Measurements from ENCODE around the gene DUSP12. TPM values are rescaled to one million over a fixed set of nuclear protein-coding genes. Genes with fewer than 3 reads are reported as not detected.

The DUSP12 gene
- total and polyA plus RNA-seq, 2 donors (not counting 1 experiment from before 2014, with no cell fraction given), result 35.6 to 35.8 TPM

GRCh38 chr1:161731981-161732718 lies 17.4 kb upstream of the DUSP12 start:
- no peaks in the 10 kb centered on the region for H3K79me2 ChIP-seq (ENCODE audit: control insufficient read depth, insufficient read depth, low read length)
- H3K36me3 ChIP-seq (ENCODE audit: control insufficient read depth, insufficient read depth, low read length), result no peaks in the 10 kb centered on the region
- H3K4me1 ChIP-seq (ENCODE audit: control insufficient read depth, extremely low read depth, insufficient read depth, low read length), result peaks cover 5% of the 10 kb centered on the region
- H3K4me2 ChIP-seq (ENCODE audit: extremely low read depth, insufficient read depth, low read length), result no peak overlapping the region
- H4K20me1 ChIP-seq (ENCODE audit: control insufficient read depth, extremely low read depth, insufficient read depth, low read length), result no peaks in the 10 kb centered on the region
- DNase-seq (ENCODE audit: low read depth in 2 of 2), result no peak
- no peak overlapping the region for H3K27ac ChIP-seq (ENCODE audit: insufficient read depth, low read length)
- TF ChIP-seq EZH2 (IDR thresholded peaks at IDR 0.05; ENCODE audit: low read length, missing control alignments) (no peak), CTCF (conservative IDR thresholded peaks at IDR 0.05 in 1 of 2, IDR thresholded peaks at IDR 0.05 in 1 of 2; ENCODE audit: low read depth in 1 of 2, low read length in 2 of 2) (no peak)
- H3K4me3 ChIP-seq (replicated peaks in 1 of 4; ENCODE audit: control extremely low read depth in 1 of 4, insufficient read depth in 1 of 4, low read depth in 3 of 4, low read length in 4 of 4), result no peak overlapping the region
- no peaks in the 10 kb centered on the region for H3K9me3 ChIP-seq (ENCODE audit: control insufficient read depth, insufficient read depth, low read depth, low read length)
- H3K9ac ChIP-seq (ENCODE audit: insufficient read depth, low read length), result no peak overlapping the region
- H3K27me3 ChIP-seq (ENCODE audit: control insufficient read depth, insufficient read depth, low read length), result no peaks in the 10 kb centered on the region
- no peak overlapping the region for H2AFZ ChIP-seq (ENCODE audit: low read length)

GRCh38 chr1:161733526-161733925 lies 16.1 kb upstream of the DUSP12 start:
- H3K4me3 ChIP-seq (replicated peaks in 1 of 4; ENCODE audit: control extremely low read depth in 1 of 4, insufficient read depth in 1 of 4, low read depth in 3 of 4, low read length in 4 of 4), result no peak overlapping the region
- no peaks in the 10 kb centered on the region for H3K27me3 ChIP-seq (ENCODE audit: control insufficient read depth, insufficient read depth, low read length)
- no peaks in the 10 kb centered on the region for H4K20me1 ChIP-seq (ENCODE audit: control insufficient read depth, extremely low read depth, insufficient read depth, low read length)
- peak overlapping the region; percentile 37 for H3K4me2 ChIP-seq (ENCODE audit: extremely low read depth, insufficient read depth, low read length)
- DNase-seq (ENCODE audit: low read depth in 2 of 2), result peak; percentile 81 to 89
- H3K9ac ChIP-seq (ENCODE audit: insufficient read depth, low read length), result no peak overlapping the region
- H3K9me3 ChIP-seq (ENCODE audit: control insufficient read depth, insufficient read depth, low read depth, low read length), result no peaks in the 10 kb centered on the region
- no peak overlapping the region for H2AFZ ChIP-seq (ENCODE audit: low read length)
- H3K79me2 ChIP-seq (ENCODE audit: control insufficient read depth, insufficient read depth, low read length), result no peaks in the 10 kb centered on the region
- H3K36me3 ChIP-seq (ENCODE audit: control insufficient read depth, insufficient read depth, low read length), result no peaks in the 10 kb centered on the region
- peaks cover 5% of the 10 kb centered on the region for H3K4me1 ChIP-seq (ENCODE audit: control insufficient read depth, extremely low read depth, insufficient read depth, low read length)
- TF ChIP-seq EZH2 (IDR thresholded peaks at IDR 0.05; ENCODE audit: low read length, missing control alignments) (no peak), CTCF (conservative IDR thresholded peaks at IDR 0.05 in 1 of 2, IDR thresholded peaks at IDR 0.05 in 1 of 2; ENCODE audit: low read depth in 1 of 2, low read length in 2 of 2) (no peak)
- H3K27ac ChIP-seq (ENCODE audit: insufficient read depth, low read length), result peak overlapping the region; percentile 25

- Histone ChIP-seq H3K27me3 (ENCODE audit: control insufficient read depth, insufficient read depth, low read length) (no peaks in the 10 kb centered on the region), H3K36me3 (ENCODE audit: control insufficient read depth, insufficient read depth, low read length) (no peaks in the 10 kb centered on the region), H2AFZ (ENCODE audit: low read length) (no peak overlapping the region), H3K79me2 (ENCODE audit: control insufficient read depth, insufficient read depth, low read length) (no peaks in the 10 kb centered on the region), H3K9ac (ENCODE audit: insufficient read depth, low read length) (no peak overlapping the region), H4K20me1 (ENCODE audit: control insufficient read depth, extremely low read depth, insufficient read depth, low read length) (no peaks in the 10 kb centered on the region), H3K9me3 (ENCODE audit: control insufficient read depth, insufficient read depth, low read depth, low read length) (no peaks in the 10 kb centered on the region), H3K4me3 (replicated peaks in 1 of 4; ENCODE audit: control extremely low read depth in 1 of 4, insufficient read depth in 1 of 4, low read depth in 3 of 4, low read length in 4 of 4) (no peak overlapping the region), H3K4me2 (ENCODE audit: extremely low read depth, insufficient read depth, low read length) (no peak overlapping the region), H3K27ac (ENCODE audit: insufficient read depth, low read length) (no peak overlapping the region), H3K4me1 (ENCODE audit: control insufficient read depth, extremely low read depth, insufficient read depth, low read length) (peaks cover 5% of the 10 kb centered on the region)
- no peak for DNase-seq (ENCODE audit: low read depth in 2 of 2)
- TF ChIP-seq EZH2 (IDR thresholded peaks at IDR 0.05; ENCODE audit: low read length, missing control alignments) (no peak), CTCF (conservative IDR thresholded peaks at IDR 0.05 in 1 of 2, IDR thresholded peaks at IDR 0.05 in 1 of 2; ENCODE audit: low read depth in 1 of 2, low read length in 2 of 2) (no peak)
Measured at GRCh38 chr1:161735837-161736236, 13.7 kb upstream of the DUSP12 start.
